HepG2 (cell line): ENCODE measurements around the gene UGCG. TPM values are rescaled to one million over a fixed set of nuclear protein-coding genes. Genes with fewer than 3 reads are reported as not detected.

Source experiments
- BORCS8-MEF2B ChIP-seq: sonication (generic); formaldehyde crosslinking; IDR thresholded peaks from 2 replicates; pipeline ENCODE4 v1.8.0; 2022; ENCODE audit warnings: mild to moderate bottlenecking, missing genetic modification reagents
- GABPB1 ChIP-seq: IDR thresholded peaks from 2 replicates; pipeline ENCODE4 v1.6.1; 2016; ENCODE audit warnings: mild to moderate bottlenecking, missing genetic modification reagents, moderate library complexity, missing compliant biosample characterization
- GLI4 ChIP-seq: sonication (generic); formaldehyde crosslinking; IDR thresholded peaks from 2 replicates; pipeline ENCODE4 v1.5.1; 2020; ENCODE audit warnings: missing genetic modification reagents, mild to moderate bottlenecking, moderate library complexity, borderline replicate concordance
- GZF1 ChIP-seq: sonication (generic); formaldehyde crosslinking; IDR thresholded peaks from 2 replicates; pipeline ENCODE4 v1.5.1; 2020; ENCODE audit warnings: mild to moderate bottlenecking, missing genetic modification reagents
- HES4 ChIP-seq: sonication (generic); formaldehyde crosslinking; IDR thresholded peaks from 2 replicates; pipeline ENCODE4 v1.9.0; 2021; ENCODE audit warnings: mild to moderate bottlenecking, missing genetic modification reagents, borderline replicate concordance
- HNF1B ChIP-seq: sonication (generic); formaldehyde crosslinking; IDR thresholded peaks from 2 replicates; pipeline ENCODE4 v1.5.1; 2020; ENCODE audit warnings: mild to moderate bottlenecking, moderate library complexity, missing genetic modification reagents
- MXI1 ChIP-seq: IDR thresholded peaks from 3 replicates; pipeline ENCODE4 v1.6.1; 2012; ENCODE audit warnings: low read depth, low read length, inconsistent platforms, borderline replicate concordance
- NAIF1 ChIP-seq: sonication (generic); formaldehyde crosslinking; IDR thresholded peaks from 2 replicates; pipeline ENCODE4 v1.5.0; 2020; ENCODE audit warnings: mild to moderate bottlenecking, missing genetic modification reagents, borderline replicate concordance
- RBM39 ChIP-seq: fragments of 200-400 bp; formaldehyde crosslinking; IDR thresholded peaks from one replicate; pipeline ENCODE4 v1.6.1; 2018; ENCODE audit warnings: antibody characterized with exemption, mild to moderate bottlenecking, low read depth, low read length; ENCODE audit not compliant: poor library complexity, severe bottlenecking
- ZBTB34 ChIP-seq: sonication (generic); formaldehyde crosslinking; IDR thresholded peaks from 2 replicates; pipeline ENCODE4 v1.8.0; 2022; ENCODE audit warnings: mild to moderate bottlenecking, missing genetic modification reagents
- ZFX ChIP-seq: sonication (generic); formaldehyde crosslinking; IDR thresholded peaks from 2 replicates; pipeline ENCODE4 v1.4.0; 2020; ENCODE audit warnings: mild to moderate bottlenecking, low read depth, missing genetic modification reagents, moderate library complexity
- ZMYM2 ChIP-seq: sonication (generic); formaldehyde crosslinking; IDR thresholded peaks from 2 replicates; pipeline ENCODE4 v1.8.0; 2022; ENCODE audit warnings: mild to moderate bottlenecking, missing genetic modification reagents
- ZNF501 ChIP-seq: sonication (generic); formaldehyde crosslinking; IDR thresholded peaks from 2 replicates; pipeline ENCODE4 v1.5.1; 2020; ENCODE audit warnings: mild to moderate bottlenecking, moderate library complexity, missing genetic modification reagents
- ZNF713 ChIP-seq: sonication (generic); formaldehyde crosslinking; IDR thresholded peaks from 2 replicates; pipeline ENCODE4 v1.4.0; 2020; ENCODE audit warnings: mild to moderate bottlenecking, missing genetic modification reagents
- polyA plus RNA-seq, 8 experiments: library from polyadenylated mRNA; depleted of rRNA in 3 of 8; stranded (reverse) in 7 of 8; unstranded in 1 of 8; fragments of >200 nt; fragmentation: Illumina TruSeq in 4 of 8; extraction: Trizol in 4 of 8; gene quantifications; 2 replicates each; pipeline versions ENCODE4 v1.2.1 to v1.2.3, GENCODE V29; 2011 to 2016; ENCODE audit warnings: low read depth in 4 of 8, missing spikeins in 1 of 8, mixed read lengths in 1 of 8; ENCODE audit not compliant: insufficient read depth in 1 of 8
- total RNA-seq, 5 experiments: library from RNA; depleted of rRNA; stranded (reverse); fragments of >200 nt; fragmentation: Illumina TruSeq; extraction: Trizol; gene quantifications; 2 replicates each; pipeline ENCODE4 v1.2.3, GENCODE V29; 2016; ENCODE audit warnings: low read depth in 1 of 5
- TF ChIP-seq, protein P1 (sequence below): IDR thresholded peaks from 2 replicates; pipeline ENCODE4 v1.6.1; 2016; ENCODE audit warnings: control low read depth
- TF ChIP-seq, protein P2 (sequence below): sonication (generic); formaldehyde crosslinking; IDR thresholded peaks from 2 replicates; pipeline ENCODE4 v1.5.1; 2020; ENCODE audit warnings: missing genetic modification reagents, mild to moderate bottlenecking, borderline replicate concordance

The UGCG gene
- total and polyA plus RNA-seq, 2 of the 13 experiments (the other 11 are each of a cell fraction or from before 2014, with no cell fraction given), result 10.5 to 13.9 TPM

GRCh38 chr9:111896942-111897600, 457 bp downstream of the UGCG start (continued):
- TF ChIP-seq HES4 (CRISPR knock-in tag) (0 out of 2 replicates have a peak, but pooled peaks have one; percentile 22), BORCS8-MEF2B (CRISPR knock-in tag) (no peak; the same call in 1 of the 2 replicates), RBM39 (peak; percentile 22), GABPB1 (peak; percentile 38; the same call in 1 of the 2 replicates), GLI4 (CRISPR knock-in tag) (0 out of 2 replicates have a peak, but pooled peaks have one; percentile 56), NAIF1 (CRISPR knock-in tag) (no peak; the same call in 1 of the 2 replicates), ZNF501 (CRISPR knock-in tag) (peak; percentile 65), HNF1B (CRISPR knock-in tag) (0 out of 2 replicates have a peak, but pooled peaks have one; percentile 22), ZNF713 (no peak), ZBTB34 (CRISPR knock-in tag) (no peak), GZF1 (CRISPR knock-in tag) (no peak), ZFX (CRISPR knock-in tag) (peak; percentile 33; the same call in 1 of the 2 replicates), ZMYM2 (CRISPR knock-in tag) (no peak), MXI1 (no peak)
- TF ChIP-seq, protein P1, sequence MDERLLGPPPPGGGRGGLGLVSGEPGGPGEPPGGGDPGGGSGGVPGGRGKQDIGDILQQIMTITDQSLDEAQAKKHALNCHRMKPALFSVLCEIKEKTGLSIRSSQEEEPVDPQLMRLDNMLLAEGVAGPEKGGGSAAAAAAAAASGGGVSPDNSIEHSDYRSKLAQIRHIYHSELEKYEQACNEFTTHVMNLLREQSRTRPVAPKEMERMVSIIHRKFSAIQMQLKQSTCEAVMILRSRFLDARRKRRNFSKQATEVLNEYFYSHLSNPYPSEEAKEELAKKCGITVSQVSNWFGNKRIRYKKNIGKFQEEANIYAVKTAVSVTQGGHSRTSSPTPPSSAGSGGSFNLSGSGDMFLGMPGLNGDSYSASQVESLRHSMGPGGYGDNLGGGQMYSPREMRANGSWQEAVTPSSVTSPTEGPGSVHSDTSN (CRISPR knock-in tag), result no peak
- TF ChIP-seq, protein P2, sequence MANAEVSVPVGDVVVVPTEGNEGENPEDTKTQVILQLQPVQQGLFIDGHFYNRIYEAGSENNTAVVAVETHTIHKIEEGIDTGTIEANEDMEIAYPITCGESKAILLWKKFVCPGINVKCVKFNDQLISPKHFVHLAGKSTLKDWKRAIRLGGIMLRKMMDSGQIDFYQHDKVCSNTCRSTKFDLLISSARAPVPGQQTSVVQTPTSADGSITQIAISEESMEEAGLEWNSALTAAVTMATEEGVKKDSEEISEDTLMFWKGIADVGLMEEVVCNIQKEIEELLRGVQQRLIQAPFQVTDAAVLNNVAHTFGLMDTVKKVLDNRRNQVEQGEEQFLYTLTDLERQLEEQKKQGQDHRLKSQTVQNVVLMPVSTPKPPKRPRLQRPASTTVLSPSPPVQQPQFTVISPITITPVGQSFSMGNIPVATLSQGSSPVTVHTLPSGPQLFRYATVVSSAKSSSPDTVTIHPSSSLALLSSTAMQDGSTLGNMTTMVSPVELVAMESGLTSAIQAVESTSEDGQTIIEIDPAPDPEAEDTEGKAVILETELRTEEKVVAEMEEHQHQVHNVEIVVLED (CRISPR knock-in tag), result no peak
